Memory B cell (primary cell): ENCODE results near the gene DNAH11.

Experiments
- ATAC-seq: fragments of 150-1000 bp; cut with Tn5 transposase; 2 replicates; pipeline ENCODE4 v1.10.0; 2021; ENCODE audit warnings: low read depth, mild to moderate bottlenecking, moderate library complexity
- DNase-seq, 2 donors: peaks; one replicate each; pipeline ENCODE4 v3.0.0; 2022; ENCODE audit warnings: low spot score in 2 of 2
- H3K27ac Mint-ChIP-seq: one replicate; pipeline ENCODE4 v1.8.0; 2022; ENCODE audit warnings: mild to moderate bottlenecking, moderate library complexity, mixed read lengths
- H3K27me3 Mint-ChIP-seq: one replicate; pipeline ENCODE4 v1.8.0; 2022; ENCODE audit warnings: mixed read lengths
- H3K36me3 Mint-ChIP-seq: one replicate; pipeline ENCODE4 v1.8.0; 2022; ENCODE audit warnings: mild to moderate bottlenecking, mixed read lengths
- H3K4me1 Mint-ChIP-seq: one replicate; pipeline ENCODE4 v1.8.0; 2022; ENCODE audit warnings: mixed read lengths
- H3K4me3 Mint-ChIP-seq: one replicate; pipeline ENCODE4 v1.8.0; 2022; ENCODE audit warnings: mild to moderate bottlenecking, moderate library complexity, mixed read lengths
- H3K9me3 Mint-ChIP-seq: one replicate; pipeline ENCODE4 v1.8.0; 2022; ENCODE audit warnings: mixed read lengths

Gene DNAH11

GRCh38 chr7:21768279-21768678 lies 225.4 kb downstream of the DNAH11 start:
- DNase-seq (no peak), ATAC-seq (no peak)
- Mint-ChIP-seq H3K9me3 (no peaks in the 10 kb centered on the region), H3K27ac (no peak overlapping the region), H3K36me3 (no peaks in the 10 kb centered on the region), H3K27me3 (peaks cover 5% of the 10 kb centered on the region), H3K4me1 (peaks cover 2% of the 10 kb centered on the region), H3K4me3 (no peak overlapping the region)

DNA sequence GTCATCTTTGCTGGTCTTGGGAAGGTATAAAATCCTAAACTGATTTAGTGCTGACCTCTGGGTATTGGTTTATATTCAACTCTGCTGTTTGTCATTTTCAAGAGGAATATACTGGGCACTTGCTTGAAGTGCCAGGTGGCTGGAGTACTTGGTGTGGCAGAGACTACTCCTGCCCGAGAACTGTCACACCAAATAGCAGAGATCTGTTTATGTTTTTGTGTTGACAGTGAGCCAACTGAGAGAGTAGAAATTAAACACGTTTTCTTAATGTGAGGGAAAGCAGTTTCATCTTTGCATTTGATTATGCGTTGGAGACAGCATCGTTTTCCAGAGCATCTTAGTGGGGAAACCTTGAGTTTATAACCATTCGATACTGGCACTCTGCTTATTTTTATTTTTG lies 228.4 kb downstream of the DNAH11 start:
- ATAC-seq (no peak), DNase-seq (no peak)
- no peaks in the 10 kb centered on the region for H3K36me3 Mint-ChIP-seq
- no peak overlapping the region for H3K27ac Mint-ChIP-seq
- no peaks in the 10 kb centered on the region for H3K4me1 Mint-ChIP-seq
- H3K27me3 Mint-ChIP-seq: peaks cover 11% of the 10 kb centered on the region
- H3K4me3 Mint-ChIP-seq: no peak overlapping the region
- no peaks in the 10 kb centered on the region for H3K9me3 Mint-ChIP-seq

GRCh38 chr7:21771906-21772610 lies 229.2 kb downstream of the DNAH11 start:
- DNase-seq (no peak), ATAC-seq (no peak)
- Mint-ChIP-seq H3K4me1 (no peaks in the 10 kb centered on the region), H3K9me3 (no peaks in the 10 kb centered on the region), H3K27me3 (peaks cover 11% of the 10 kb centered on the region), H3K27ac (no peak overlapping the region), H3K4me3 (no peak overlapping the region), H3K36me3 (no peaks in the 10 kb centered on the region)

DNA sequence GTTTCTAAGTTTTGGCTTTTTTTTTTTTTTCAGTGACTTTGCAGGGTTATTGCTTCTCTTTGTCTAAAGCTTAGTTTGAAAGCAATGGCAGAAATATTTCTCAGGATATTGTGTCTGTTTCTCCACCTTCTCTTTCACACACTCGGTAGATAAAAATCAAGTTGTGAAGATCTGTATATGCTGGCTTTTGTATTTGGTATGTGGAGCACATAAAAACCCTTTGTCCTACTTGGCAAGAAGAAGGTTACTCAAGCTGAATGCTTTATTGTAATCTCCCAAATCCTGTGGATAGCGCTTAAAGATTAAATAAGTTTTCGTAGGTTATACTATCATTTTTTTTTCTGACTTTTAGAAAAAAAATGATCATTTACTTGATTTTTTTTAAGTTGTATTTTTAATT lies 230.5 kb downstream of the DNAH11 start:
- no peaks in the 10 kb centered on the region for H3K4me1 Mint-ChIP-seq
- H3K36me3 Mint-ChIP-seq: no peaks in the 10 kb centered on the region
- H3K27me3 Mint-ChIP-seq: peaks cover 10% of the 10 kb centered on the region
- no peaks in the 10 kb centered on the region for H3K9me3 Mint-ChIP-seq
- ATAC-seq: no peak
- no peak for DNase-seq
- no peak overlapping the region for H3K4me3 Mint-ChIP-seq
- H3K27ac Mint-ChIP-seq: no peak overlapping the region

DNA sequence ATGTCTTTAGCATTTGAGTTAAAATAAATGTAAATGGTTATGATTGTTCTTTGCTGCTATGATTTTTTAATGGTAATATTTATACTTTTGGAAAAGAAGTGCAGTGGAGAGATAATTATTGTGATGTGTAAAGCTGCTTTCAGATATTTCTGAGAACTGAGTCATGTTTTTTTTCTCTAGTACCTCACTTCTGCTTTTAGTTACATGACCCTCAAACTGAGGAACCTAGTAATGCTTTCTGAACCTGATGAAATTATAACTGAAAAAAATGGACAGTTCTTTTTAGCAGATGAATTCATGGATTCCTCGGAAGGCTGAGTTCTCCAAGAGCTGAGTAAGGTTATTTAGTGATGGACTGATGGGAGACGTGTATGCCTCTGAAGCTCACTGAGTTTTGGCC lies 235.1 kb downstream of the DNAH11 start:
- no peaks in the 10 kb centered on the region for H3K36me3 Mint-ChIP-seq
- H3K4me3 Mint-ChIP-seq: no peak overlapping the region
- no peak for ATAC-seq
- H3K9me3 Mint-ChIP-seq: no peaks in the 10 kb centered on the region
- no peaks in the 10 kb centered on the region for H3K4me1 Mint-ChIP-seq
- no peak for DNase-seq
- H3K27me3 Mint-ChIP-seq: peaks cover 10% of the 10 kb centered on the region
- H3K27ac Mint-ChIP-seq: no peak overlapping the region

GRCh38 chr7:21778953-21779352 lies 236.1 kb downstream of the DNAH11 start:
- peaks cover 8% of the 10 kb centered on the region for H3K27me3 Mint-ChIP-seq
- H3K27ac Mint-ChIP-seq: no peak overlapping the region
- ATAC-seq: no peak
- H3K4me1 Mint-ChIP-seq: no peaks in the 10 kb centered on the region
- DNase-seq: no peak
- no peaks in the 10 kb centered on the region for H3K36me3 Mint-ChIP-seq
- H3K4me3 Mint-ChIP-seq: no peak overlapping the region
- H3K9me3 Mint-ChIP-seq: no peaks in the 10 kb centered on the region

GRCh38 chr7:21782996-21783395 lies 240.2 kb downstream of the DNAH11 start:
- H3K4me3 Mint-ChIP-seq: no peak overlapping the region
- no peaks in the 10 kb centered on the region for H3K9me3 Mint-ChIP-seq
- no peak overlapping the region for H3K27ac Mint-ChIP-seq
- no peaks in the 10 kb centered on the region for H3K36me3 Mint-ChIP-seq
- no peaks in the 10 kb centered on the region for H3K4me1 Mint-ChIP-seq
- DNase-seq (no peak), ATAC-seq (no peak)
- no peaks in the 10 kb centered on the region for H3K27me3 Mint-ChIP-seq

DNA sequence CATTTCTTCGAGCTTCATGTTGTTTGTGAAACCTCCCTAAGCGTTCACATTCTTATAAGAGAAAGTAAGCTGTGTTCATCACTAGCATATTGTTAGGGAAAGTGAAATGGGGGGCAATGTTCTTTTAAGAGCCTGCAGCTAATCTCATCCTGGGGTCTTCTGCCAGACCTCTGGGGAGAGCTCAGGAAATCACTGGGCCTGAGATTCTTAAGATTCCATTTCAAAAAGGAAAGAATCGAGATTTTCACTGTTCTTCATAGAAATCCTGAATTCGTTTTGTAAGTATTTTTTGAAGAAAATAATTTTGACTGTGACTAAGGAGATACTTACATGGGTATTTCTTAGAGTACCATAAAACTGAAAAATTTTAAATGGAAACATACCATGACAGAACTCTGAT lies 242.2 kb downstream of the DNAH11 start:
- Mint-ChIP-seq H3K27me3 (peaks cover 2% of the 10 kb centered on the region), H3K36me3 (no peaks in the 10 kb centered on the region), H3K4me3 (no peak overlapping the region), H3K4me1 (no peaks in the 10 kb centered on the region), H3K27ac (no peak overlapping the region), H3K9me3 (no peaks in the 10 kb centered on the region)
- DNase-seq: no peak
- no peak for ATAC-seq

- Mint-ChIP-seq H3K27ac (no peak overlapping the region), H3K36me3 (no peaks in the 10 kb centered on the region), H3K27me3 (peaks cover 6% of the 10 kb centered on the region), H3K9me3 (no peaks in the 10 kb centered on the region), H3K4me3 (no peak overlapping the region), H3K4me1 (no peaks in the 10 kb centered on the region)
- no peak for DNase-seq
- ATAC-seq: no peak
These were observed 263.0 kb downstream of the DNAH11 start for GRCh38 chr7:21805791-21806190.

GRCh38 chr7:21806388-21806787 lies 263.5 kb downstream of the DNAH11 start:
- DNase-seq (no peak), ATAC-seq (no peak)
- Mint-ChIP-seq H3K36me3 (no peaks in the 10 kb centered on the region), H3K4me1 (no peaks in the 10 kb centered on the region), H3K9me3 (no peaks in the 10 kb centered on the region), H3K27me3 (peaks cover 6% of the 10 kb centered on the region), H3K27ac (no peak overlapping the region), H3K4me3 (no peak overlapping the region)

- no peak for DNase-seq
- Mint-ChIP-seq H3K4me3 (no peak overlapping the region), H3K4me1 (no peaks in the 10 kb centered on the region), H3K36me3 (no peaks in the 10 kb centered on the region), H3K9me3 (no peaks in the 10 kb centered on the region), H3K27ac (no peak overlapping the region), H3K27me3 (peaks cover 3% of the 10 kb centered on the region)
- ATAC-seq: no peak
These were observed 276.2 kb downstream of the DNAH11 start for GRCh38 chr7:21819048-21819447.

DNA sequence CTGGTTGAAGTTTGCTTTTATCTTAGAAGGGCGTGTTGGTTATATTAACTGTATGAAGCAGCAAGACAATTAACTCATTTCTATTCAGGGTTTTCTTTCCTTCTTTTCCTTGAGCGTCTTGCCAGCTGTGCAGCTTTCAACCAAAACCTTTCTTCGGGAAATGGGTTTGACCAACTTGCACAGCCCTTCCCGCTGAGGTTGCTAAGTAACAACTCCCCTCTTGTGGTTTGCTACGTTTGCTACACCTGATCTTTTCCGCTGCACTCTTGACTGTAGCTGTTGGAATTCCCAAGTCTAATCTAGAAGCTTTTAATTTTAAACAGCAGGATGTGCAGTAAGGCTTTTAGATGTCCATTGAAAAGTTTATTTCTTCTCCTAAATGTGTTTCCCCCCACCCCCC lies 286.0 kb downstream of the DNAH11 start:
- H3K36me3 Mint-ChIP-seq: no peaks in the 10 kb centered on the region
- no peaks in the 10 kb centered on the region for H3K4me1 Mint-ChIP-seq
- H3K4me3 Mint-ChIP-seq: no peak overlapping the region
- no peak overlapping the region for H3K27ac Mint-ChIP-seq
- DNase-seq (no peak), ATAC-seq (no peak)
- H3K27me3 Mint-ChIP-seq: no peaks in the 10 kb centered on the region
- H3K9me3 Mint-ChIP-seq: no peaks in the 10 kb centered on the region

GRCh38 chr7:21829731-21830130 lies 286.9 kb downstream of the DNAH11 start:
- H3K9me3 Mint-ChIP-seq: no peaks in the 10 kb centered on the region
- no peaks in the 10 kb centered on the region for H3K27me3 Mint-ChIP-seq
- H3K36me3 Mint-ChIP-seq: no peaks in the 10 kb centered on the region
- no peaks in the 10 kb centered on the region for H3K4me1 Mint-ChIP-seq
- DNase-seq: no peak
- no peak for ATAC-seq
- H3K4me3 Mint-ChIP-seq: no peak overlapping the region
- H3K27ac Mint-ChIP-seq: no peak overlapping the region

GRCh38 chr7:21844742-21845141 lies 301.9 kb downstream of the DNAH11 start:
- no peak for DNase-seq
- H3K9me3 Mint-ChIP-seq: peaks cover 3% of the 10 kb centered on the region
- no peak overlapping the region for H3K27ac Mint-ChIP-seq
- H3K27me3 Mint-ChIP-seq: peaks cover 1% of the 10 kb centered on the region
- no peak for ATAC-seq
- H3K36me3 Mint-ChIP-seq: peaks cover 3% of the 10 kb centered on the region
- H3K4me3 Mint-ChIP-seq: no peak overlapping the region
- H3K4me1 Mint-ChIP-seq: no peaks in the 10 kb centered on the region

- Mint-ChIP-seq H3K27me3 (peaks cover 4% of the 10 kb centered on the region), H3K4me1 (no peaks in the 10 kb centered on the region), H3K27ac (no peak overlapping the region), H3K9me3 (peaks cover 3% of the 10 kb centered on the region), H3K4me3 (no peak overlapping the region), H3K36me3 (peaks cover 3% of the 10 kb centered on the region)
- ATAC-seq (no peak), DNase-seq (no peak)
These were observed 307.9 kb downstream of the DNAH11 start for GRCh38 chr7:21850531-21851285.
